GM12801 (cell line): ENCODE results near the gene BFSP1.

Experiments used
- TF ChIP-seq, protein P1 (sequence below): IDR thresholded peaks from one replicate; pipeline ENCODE4 v1.5.1; 2011; ENCODE audit warnings: control low read depth; ENCODE audit not compliant: insufficient read length; ENCODE audit errors: extremely low read depth

BFSP1 gene

DNA sequence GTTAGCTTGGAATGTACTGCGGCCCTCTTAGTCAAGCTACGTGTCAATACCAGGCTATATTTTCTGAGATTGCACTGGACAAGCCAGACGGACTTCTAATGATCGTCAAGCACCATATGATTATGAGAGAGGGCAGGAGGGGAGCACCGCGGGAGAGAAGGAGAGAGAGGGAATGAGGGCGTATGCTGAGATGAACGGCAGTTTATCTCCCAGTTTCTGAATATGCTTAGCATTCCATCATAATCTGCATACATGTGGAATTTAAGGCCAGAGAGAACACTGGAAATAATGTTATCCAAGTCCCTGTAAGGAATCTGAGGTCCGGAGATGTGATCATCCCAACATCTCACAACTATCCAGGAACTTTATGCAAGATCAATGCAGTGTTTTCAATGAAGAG, 60.2 kb downstream of the BFSP1 start:
- TF ChIP-seq, protein P1, sequence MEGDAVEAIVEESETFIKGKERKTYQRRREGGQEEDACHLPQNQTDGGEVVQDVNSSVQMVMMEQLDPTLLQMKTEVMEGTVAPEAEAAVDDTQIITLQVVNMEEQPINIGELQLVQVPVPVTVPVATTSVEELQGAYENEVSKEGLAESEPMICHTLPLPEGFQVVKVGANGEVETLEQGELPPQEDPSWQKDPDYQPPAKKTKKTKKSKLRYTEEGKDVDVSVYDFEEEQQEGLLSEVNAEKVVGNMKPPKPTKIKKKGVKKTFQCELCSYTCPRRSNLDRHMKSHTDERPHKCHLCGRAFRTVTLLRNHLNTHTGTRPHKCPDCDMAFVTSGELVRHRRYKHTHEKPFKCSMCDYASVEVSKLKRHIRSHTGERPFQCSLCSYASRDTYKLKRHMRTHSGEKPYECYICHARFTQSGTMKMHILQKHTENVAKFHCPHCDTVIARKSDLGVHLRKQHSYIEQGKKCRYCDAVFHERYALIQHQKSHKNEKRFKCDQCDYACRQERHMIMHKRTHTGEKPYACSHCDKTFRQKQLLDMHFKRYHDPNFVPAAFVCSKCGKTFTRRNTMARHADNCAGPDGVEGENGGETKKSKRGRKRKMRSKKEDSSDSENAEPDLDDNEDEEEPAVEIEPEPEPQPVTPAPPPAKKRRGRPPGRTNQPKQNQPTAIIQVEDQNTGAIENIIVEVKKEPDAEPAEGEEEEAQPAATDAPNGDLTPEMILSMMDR, result no peak

DNA sequence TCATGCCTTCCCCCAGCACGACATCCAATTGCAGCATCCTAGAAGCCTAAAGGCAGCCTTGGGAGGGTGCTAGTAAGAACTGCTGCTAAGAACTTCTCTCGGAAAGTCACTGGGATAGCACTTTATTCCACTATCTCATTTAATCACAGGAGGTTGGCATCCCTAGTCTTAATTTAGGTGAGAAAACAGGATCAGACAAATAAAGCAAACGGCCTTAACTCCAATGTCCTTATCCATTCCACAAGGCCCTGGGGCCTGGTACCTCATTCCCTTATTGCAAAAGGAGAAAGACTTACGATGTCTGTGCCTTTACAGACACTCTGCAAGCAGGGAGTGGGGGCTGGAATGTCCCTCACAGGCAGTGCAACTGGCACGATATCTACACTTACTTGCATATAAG, 60.7 kb downstream of the BFSP1 start:
- TF ChIP-seq, protein P1, result no peak

DNA sequence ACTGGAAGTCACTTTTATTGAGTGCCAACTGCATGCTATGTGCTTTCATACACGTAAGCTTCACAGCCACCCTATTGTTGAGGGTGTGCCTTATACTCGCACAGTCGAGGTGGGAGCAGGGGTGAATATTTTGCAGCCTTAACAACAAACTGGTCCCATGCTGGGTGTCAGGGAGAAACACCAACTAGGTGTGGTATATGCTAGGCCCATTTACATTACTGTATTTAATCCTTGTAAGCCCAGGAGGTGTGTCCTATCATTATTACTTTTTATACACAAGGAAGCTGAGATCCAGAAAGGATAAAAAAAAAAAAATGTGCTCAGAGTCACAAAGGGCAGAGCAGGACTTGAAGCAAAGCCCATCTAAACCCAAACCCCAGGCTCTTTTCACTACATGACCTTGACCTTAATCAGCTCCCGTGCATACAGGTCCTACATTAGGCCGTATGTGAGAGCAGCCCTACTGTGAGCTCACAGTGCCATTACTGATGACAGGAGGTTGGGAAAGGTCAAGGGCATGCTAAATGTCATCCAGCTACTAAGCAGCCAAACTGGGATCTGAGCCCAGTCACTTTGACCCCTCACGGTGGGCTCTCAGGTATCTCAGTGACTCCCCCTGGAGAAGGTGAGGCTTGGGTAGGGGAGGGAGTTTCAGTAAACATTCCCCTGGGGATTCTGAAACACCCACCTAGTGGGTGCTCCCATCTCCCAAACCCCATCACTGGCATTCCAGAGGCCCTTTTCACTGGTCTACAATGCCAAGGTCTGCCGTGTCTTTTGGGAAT, 61.7 kb downstream of the BFSP1 start:
- TF ChIP-seq, protein P1, result no peak

DNA sequence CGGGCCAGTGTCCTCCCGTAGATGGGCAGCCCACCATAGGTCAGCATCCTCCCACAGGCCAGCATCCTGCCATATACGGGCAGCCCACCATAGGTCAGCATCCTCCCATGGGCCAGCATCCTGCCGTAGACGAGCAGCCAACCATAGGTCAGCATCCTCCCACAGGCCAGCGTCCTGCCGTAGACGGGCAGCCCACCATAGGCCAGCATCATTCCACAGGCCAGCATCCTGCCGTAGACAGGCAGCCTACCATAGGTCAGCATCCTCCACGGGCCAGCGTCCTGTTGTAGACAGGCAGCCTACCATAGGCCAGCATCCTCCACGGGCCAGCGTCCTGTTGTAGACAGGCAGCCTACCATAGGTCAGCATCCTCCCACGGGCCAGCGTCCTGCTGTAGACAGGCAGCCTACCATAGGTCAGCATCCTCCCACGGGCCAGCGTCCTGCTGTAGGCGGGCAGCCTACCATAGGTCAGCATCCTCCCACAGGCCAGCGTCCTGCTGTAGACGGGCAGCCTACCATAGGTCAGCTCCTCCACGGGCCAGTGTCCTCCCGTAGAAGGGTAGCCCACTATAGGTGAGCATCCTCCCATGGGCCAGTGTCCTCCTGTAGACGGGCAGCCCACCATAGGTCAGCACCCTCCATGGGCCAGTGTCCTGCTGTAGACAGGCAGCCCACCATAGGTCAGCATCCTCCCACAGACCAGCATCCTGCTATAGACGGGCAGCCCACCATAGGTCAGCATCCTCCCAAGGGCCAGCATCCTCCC, 62.9 kb downstream of the BFSP1 start:
- TF ChIP-seq, protein P1, result no peak

DNA sequence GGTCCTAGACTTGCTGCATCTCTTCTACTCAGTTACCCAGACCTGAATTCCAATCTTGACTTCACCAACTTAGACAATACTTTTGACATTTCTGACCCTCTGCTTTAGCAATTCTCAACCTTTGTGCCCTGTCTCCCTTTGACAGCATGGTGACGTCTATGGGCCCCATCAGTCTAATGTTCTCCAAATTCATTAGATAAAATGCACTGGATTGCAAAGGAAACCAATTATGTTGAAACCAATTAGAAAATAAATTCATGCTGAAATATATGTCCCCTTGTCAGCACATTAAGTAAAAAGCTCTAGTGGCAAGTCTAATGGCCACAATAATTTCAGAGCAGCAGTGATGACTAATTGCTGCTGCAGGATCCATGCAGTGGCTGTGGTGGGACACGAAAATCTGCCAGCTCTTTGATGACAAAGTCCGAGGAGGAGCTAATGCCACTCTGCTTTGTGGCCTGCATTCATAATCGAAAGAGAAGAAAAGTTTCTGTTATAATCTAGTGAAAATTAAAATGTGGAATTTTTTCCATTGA, 64.0 kb downstream of the BFSP1 start:
- TF ChIP-seq, protein P1, result no peak

DNA sequence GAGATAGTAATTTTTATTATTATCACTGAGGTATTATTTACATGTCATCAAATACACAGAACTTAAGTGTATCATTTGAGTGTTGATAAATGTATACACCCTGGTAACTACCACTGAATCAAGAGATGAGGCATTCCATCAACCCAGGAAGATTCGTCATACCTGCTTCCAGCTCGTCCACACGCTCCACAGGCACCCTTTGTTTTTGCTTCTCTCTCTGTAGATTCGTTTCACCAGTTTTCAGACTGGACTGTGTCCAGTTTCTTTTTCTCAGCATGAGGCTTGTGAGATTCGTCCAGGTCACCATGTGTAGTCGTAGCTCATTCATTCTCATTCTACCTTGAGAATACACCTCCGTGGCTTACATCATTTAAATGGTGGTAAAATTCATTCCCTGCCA, 64.5 kb downstream of the BFSP1 start:
- TF ChIP-seq, protein P1, result no peak

DNA sequence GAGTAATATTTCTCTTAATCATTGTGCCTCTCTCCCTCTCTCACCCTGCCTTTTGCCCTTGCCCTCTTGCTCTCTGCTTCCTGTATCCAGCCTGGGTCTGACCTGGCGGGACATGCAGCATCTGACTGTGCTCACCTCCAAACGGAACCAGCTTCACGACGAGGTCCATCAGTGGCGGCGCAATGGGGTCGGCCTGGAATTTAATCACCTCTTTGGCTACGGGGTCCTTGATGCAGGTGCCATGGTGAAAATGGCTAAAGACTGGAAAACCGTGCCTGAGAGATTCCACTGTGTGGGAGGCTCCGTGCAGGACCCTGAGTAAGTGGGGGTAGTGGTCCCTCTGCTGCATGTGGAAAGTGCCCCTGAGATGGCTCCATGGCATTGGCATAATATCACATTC, 65.9 kb downstream of the BFSP1 start:
- TF ChIP-seq, protein P1, result no peak
